ENCODE results near the gene GRIA4. TPM values are rescaled to one million over a fixed set of nuclear protein-coding genes. Genes with fewer than 3 reads are reported as not detected.

GRIA4 gene
- polyA plus RNA-seq, 6 donors from 2014 or later = not detected

DNA sequence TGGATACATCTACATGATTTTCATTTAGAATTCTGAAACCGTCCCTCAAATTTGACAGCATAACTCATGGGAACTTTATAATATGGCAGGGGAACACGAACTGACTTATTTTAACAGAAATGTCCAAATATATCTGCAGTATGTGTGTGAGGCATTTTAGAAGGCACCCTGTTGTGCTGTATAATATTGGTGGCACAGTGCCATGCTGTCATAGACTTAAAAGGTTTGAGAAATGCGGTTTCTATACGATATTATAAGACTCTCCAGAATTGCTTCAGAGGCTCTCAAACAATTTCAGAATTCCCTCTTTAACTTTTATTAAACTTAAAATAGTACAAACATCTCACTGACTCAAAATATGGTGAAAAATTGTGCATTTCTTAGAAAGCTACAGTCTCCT lies 230.5 kb downstream of the GRIA4 start:
- ATAC-seq (ENCODE audit: low read depth in 2 of 2) (no peak), DNase-seq (no peak)
- no peak overlapping the region for H3K27ac Mint-ChIP-seq
- H3K36me3 Mint-ChIP-seq = no peaks in the 10 kb centered on the region
- peaks cover 6 to 29% (median 19%) of the 10 kb centered on the region in 3 donors for H3K27me3 Mint-ChIP-seq
- no peaks in the 10 kb centered on the region for H3K4me1 Mint-ChIP-seq
- no peak overlapping the region for H3K4me3 Mint-ChIP-seq
- peaks cover 0 to 2% (median 0%) of the 10 kb centered on the region in 7 donors for H3K9me3 Mint-ChIP-seq

DNA sequence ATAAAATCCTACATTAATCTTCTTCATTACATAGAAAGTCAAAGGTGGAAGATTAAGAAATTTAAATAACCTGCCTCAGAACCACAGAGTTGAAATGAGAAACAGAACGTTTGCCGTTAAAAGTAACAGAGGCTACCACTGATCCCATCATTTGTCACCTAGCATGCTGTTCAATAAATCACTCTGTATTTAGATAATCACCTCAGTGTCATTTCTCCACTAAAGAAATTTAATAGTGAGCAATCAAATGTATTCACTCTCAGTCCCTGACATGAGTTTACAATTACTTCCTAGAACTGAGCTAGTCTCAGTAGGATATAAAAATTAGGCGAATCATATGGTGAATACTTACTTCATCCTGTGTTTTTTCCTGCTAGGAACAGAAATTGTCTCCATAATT lies 242.5 kb downstream of the GRIA4 start:
- no peaks in the 10 kb centered on the region for H3K4me1 Mint-ChIP-seq
- no peak for ATAC-seq (ENCODE audit: low read depth in 2 of 2)
- H3K27me3 Mint-ChIP-seq = peaks cover 0 to 21% (median 19%) of the 10 kb centered on the region in 3 donors
- DNase-seq = no peak
- H3K27ac Mint-ChIP-seq = no peak overlapping the region
- H3K36me3 Mint-ChIP-seq = no peaks in the 10 kb centered on the region
- H3K9me3 Mint-ChIP-seq = no peaks in the 10 kb centered on the region
- H3K4me3 Mint-ChIP-seq = no peak overlapping the region

GRCh38 chr11:105854269-105854668 lies 244.4 kb downstream of the GRIA4 start:
- no peak for DNase-seq
- Mint-ChIP-seq H3K36me3 (no peaks in the 10 kb centered on the region), H3K27ac (no peak overlapping the region), H3K4me1 (no peaks in the 10 kb centered on the region), H3K4me3 (no peak overlapping the region), H3K27me3 (peaks cover 0 to 24% (median 24%) of the 10 kb centered on the region in 3 donors), H3K9me3 (no peaks in the 10 kb centered on the region)
- no peak for ATAC-seq (ENCODE audit: low read depth in 2 of 2)

DNA sequence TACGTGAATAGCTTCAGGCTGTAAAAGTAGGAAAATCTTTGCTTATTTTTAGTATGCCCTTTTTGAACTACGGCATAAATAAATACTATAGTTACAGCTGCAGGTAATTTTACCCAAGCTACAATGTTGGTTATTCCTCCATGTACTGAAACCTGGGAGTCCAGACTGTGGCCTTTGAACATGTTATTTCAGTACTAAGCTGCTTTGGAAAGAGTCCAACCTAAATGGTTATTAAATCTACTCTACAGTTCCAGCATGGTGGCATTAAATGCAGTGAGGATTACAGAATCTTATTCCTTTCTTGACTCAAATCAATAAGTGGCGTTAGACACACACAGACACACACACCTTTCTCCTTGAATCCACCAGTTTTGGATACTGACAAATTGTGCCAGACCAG lies 247.1 kb downstream of the GRIA4 start:
- no peaks in the 10 kb centered on the region for H3K9me3 Mint-ChIP-seq
- DNase-seq (no peak), ATAC-seq (ENCODE audit: low read depth in 2 of 2) (no peak)
- no peaks in the 10 kb centered on the region for H3K36me3 Mint-ChIP-seq
- H3K4me3 Mint-ChIP-seq = no peak overlapping the region
- H3K4me1 Mint-ChIP-seq = no peaks in the 10 kb centered on the region
- H3K27ac Mint-ChIP-seq = no peak overlapping the region
- H3K27me3 Mint-ChIP-seq = peaks cover 0 to 24% (median 20%) of the 10 kb centered on the region in 3 donors

DNA sequence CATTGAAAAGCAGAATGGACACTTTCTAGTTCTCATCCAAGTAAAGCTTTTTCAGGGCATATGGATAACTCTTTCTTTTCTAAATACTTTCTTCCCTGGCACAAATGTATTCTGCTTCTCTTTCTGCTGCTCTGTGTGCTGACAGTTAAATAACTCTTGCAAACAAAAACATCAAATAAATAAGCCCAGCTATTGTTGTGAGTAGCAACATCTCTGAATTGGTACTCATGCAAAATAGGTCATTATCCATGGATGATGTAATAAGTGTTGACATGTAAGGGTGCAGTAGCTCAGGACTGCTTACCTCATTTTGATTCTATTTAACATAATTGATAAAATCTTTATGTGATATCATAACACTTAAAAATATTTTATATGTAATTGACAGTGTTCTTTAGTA lies 247.9 kb downstream of the GRIA4 start:
- no peak for DNase-seq
- H3K27ac Mint-ChIP-seq = no peak overlapping the region
- no peaks in the 10 kb centered on the region for H3K9me3 Mint-ChIP-seq
- H3K4me1 Mint-ChIP-seq = no peaks in the 10 kb centered on the region
- H3K27me3 Mint-ChIP-seq = peaks cover 0 to 24% (median 20%) of the 10 kb centered on the region in 3 donors
- no peak for ATAC-seq (ENCODE audit: low read depth in 2 of 2)
- no peak overlapping the region for H3K4me3 Mint-ChIP-seq
- H3K36me3 Mint-ChIP-seq = no peaks in the 10 kb centered on the region

DNA sequence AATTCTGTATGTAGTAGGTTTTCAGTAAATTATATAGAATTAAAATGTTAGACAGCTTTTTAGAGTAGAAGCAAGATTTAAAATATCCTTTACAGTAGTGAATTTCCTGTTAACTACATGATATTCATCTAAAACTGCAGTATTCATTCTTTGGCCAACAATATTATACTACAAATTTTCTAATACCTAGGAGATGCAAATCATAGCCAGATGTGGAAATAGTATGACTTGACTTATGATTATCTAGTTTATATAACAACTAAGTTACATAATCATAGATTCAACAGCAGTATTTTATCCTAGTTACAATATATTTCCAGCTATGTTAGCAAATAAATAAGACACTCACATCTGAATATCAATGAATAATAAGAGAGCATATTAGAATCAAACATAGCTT lies 249.0 kb downstream of the GRIA4 start:
- Mint-ChIP-seq H3K36me3 (no peaks in the 10 kb centered on the region), H3K27me3 (peaks cover 0 to 21% (median 18%) of the 10 kb centered on the region in 3 donors), H3K4me3 (no peak overlapping the region), H3K27ac (no peak overlapping the region), H3K4me1 (no peaks in the 10 kb centered on the region), H3K9me3 (no peaks in the 10 kb centered on the region)
- DNase-seq (no peak), ATAC-seq (ENCODE audit: low read depth in 2 of 2) (no peak)

DNA sequence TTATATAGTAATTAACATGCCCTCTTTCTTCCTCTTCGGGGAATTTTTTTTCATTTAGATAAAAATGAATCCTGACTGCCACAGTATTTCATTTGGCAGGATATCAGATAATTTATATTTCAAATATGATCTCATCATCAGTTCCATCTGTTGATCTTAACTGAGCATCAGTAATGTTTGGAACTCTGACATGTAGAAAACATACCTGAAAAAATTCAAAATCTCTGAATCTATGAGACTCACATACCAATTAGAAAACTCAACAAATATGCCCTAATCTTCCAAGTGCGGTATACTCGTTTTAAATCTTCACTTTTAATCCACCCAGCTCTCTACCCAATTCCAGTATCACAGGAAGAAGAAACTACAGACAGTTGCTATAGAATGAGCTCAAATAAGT lies 250.2 kb downstream of the GRIA4 start:
- Mint-ChIP-seq H3K36me3 (no peaks in the 10 kb centered on the region), H3K4me1 (no peaks in the 10 kb centered on the region), H3K9me3 (no peaks in the 10 kb centered on the region), H3K27ac (peak overlapping the region in 1 of 6 donors; percentile 2), H3K4me3 (no peak overlapping the region), H3K27me3 (peaks cover 0 to 10% (median 9%) of the 10 kb centered on the region in 3 donors)
- ATAC-seq (ENCODE audit: low read depth in 2 of 2) = no peak
- DNase-seq = no peak

- no peak for DNase-seq
- Mint-ChIP-seq H3K9me3 (no peaks in the 10 kb centered on the region), H3K4me1 (no peaks in the 10 kb centered on the region), H3K27ac (peak overlapping the region in 1 of 6 donors; percentile 26), H3K27me3 (peaks cover 0 to 9% (median 7%) of the 10 kb centered on the region in 3 donors), H3K4me3 (no peak overlapping the region), H3K36me3 (no peaks in the 10 kb centered on the region)
- ATAC-seq (ENCODE audit: low read depth in 2 of 2) = no peak
Measured at GRCh38 chr11:105861225-105861624, 251.4 kb downstream of the GRIA4 start.

DNA sequence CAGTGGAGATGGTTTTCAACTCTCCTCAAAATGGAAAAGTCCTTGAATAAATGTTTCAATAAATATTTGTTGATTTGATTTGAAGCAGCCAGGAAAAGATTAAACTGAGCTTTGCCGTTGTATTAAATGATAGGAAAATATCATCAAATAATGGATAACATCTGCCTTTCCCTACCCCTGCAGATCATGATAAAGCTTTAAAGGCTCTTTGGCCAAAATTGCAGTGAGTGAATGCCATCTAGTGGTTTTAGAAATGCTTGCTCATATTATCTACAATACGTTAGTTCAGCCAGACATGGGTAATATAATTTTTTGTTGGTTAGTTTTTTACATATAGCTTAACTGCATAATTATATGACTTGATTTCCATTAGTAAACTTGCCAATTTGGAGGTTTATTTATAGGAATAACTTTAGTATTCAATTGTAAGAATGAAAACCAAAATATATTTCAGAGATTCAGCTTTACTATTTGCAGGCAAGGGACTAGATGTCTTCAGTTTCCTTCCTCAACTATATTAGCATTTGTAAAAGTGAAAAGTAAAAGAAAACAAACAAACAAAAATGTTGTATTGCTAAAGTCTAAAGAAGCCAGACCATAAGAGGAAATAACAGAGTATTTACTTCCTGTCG lies 253.0 kb downstream of the GRIA4 start:
- no peaks in the 10 kb centered on the region for H3K9me3 Mint-ChIP-seq
- H3K27me3 Mint-ChIP-seq = peaks cover 0 to 8% (median 4%) of the 10 kb centered on the region in 3 donors
- ATAC-seq (ENCODE audit: low read depth in 2 of 2) (peak in 1 of 2 donors; percentile 41), DNase-seq (peak; percentile 21)
- H3K36me3 Mint-ChIP-seq = no peaks in the 10 kb centered on the region
- no peak overlapping the region for H3K27ac Mint-ChIP-seq
- H3K4me3 Mint-ChIP-seq = no peak overlapping the region
- H3K4me1 Mint-ChIP-seq = no peaks in the 10 kb centered on the region

GRCh38 chr11:105863523-105863922 lies 253.7 kb downstream of the GRIA4 start:
- H3K36me3 Mint-ChIP-seq = no peaks in the 10 kb centered on the region
- H3K4me3 Mint-ChIP-seq = no peak overlapping the region

DNA sequence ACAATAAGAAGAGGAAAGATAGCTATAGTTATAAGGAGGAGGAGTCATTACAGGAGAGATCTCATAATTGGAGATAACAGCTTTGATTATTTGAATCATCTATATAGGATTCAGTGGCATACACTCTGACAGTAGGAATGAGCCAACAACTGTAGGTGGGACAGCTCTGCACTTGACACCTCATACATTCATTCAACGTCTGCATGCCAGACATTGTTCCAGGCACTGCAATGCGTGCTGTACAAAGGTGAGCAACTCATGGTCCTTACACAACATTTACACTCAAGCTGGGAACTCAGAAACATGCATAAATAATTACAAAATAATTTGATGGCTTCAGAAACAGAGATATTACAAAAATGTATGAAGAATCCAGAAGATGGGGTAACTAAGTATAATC lies 257.9 kb downstream of the GRIA4 start:
- no peak for ATAC-seq (ENCODE audit: low read depth in 2 of 2)
- Mint-ChIP-seq H3K36me3 (no peaks in the 10 kb centered on the region), H3K27me3 (peaks cover 0 to 10% (median 10%) of the 10 kb centered on the region in 3 donors), H3K9me3 (no peaks in the 10 kb centered on the region), H3K27ac (no peak overlapping the region), H3K4me3 (no peak overlapping the region), H3K4me1 (no peaks in the 10 kb centered on the region)
- no peak for DNase-seq

More at GRCh38 chr11:105863523-105863922, 253.7 kb downstream of the GRIA4 start:
- DNase-seq (no peak), ATAC-seq (ENCODE audit: low read depth in 2 of 2) (no peak)
- Mint-ChIP-seq H3K9me3 (no peaks in the 10 kb centered on the region), H3K27ac (no peak overlapping the region), H3K4me1 (no peaks in the 10 kb centered on the region), H3K27me3 (peaks cover 0 to 10% (median 10%) of the 10 kb centered on the region in 3 donors)

DNA sequence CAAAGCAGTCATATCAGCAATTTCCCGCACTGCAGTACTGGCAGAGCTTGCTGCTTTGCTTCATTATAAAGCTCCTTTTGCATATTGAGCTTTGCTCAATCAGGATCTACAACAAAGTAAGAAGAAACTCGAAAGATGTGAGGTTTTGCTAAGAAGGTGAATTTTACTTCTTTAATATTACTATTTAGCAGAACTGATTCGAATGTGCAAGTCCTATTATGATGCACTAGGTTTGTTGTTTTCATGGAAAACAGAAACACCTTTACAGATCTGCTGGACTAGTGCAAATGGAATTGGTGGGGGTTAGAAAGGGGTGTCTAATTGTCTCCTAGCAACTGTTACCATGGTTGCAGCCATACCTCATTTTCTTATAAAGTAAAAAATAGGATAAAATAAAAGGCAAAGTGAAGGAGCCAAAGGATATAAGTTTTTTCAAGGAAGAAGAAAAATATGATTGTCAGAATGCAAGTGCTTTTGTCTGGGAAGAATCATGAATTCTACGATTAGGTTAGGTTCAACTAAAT lies 259.0 kb downstream of the GRIA4 start:
- peaks cover 0 to 10% (median 10%) of the 10 kb centered on the region in 3 donors for H3K27me3 Mint-ChIP-seq
- peaks cover 0 to 2% (median 0%) of the 10 kb centered on the region in 7 donors for H3K9me3 Mint-ChIP-seq
- no peaks in the 10 kb centered on the region for H3K4me1 Mint-ChIP-seq
- H3K4me3 Mint-ChIP-seq = no peak overlapping the region
- DNase-seq = no peak
- H3K36me3 Mint-ChIP-seq = no peaks in the 10 kb centered on the region
- no peak for ATAC-seq (ENCODE audit: low read depth in 2 of 2)
- no peak overlapping the region for H3K27ac Mint-ChIP-seq

DNA sequence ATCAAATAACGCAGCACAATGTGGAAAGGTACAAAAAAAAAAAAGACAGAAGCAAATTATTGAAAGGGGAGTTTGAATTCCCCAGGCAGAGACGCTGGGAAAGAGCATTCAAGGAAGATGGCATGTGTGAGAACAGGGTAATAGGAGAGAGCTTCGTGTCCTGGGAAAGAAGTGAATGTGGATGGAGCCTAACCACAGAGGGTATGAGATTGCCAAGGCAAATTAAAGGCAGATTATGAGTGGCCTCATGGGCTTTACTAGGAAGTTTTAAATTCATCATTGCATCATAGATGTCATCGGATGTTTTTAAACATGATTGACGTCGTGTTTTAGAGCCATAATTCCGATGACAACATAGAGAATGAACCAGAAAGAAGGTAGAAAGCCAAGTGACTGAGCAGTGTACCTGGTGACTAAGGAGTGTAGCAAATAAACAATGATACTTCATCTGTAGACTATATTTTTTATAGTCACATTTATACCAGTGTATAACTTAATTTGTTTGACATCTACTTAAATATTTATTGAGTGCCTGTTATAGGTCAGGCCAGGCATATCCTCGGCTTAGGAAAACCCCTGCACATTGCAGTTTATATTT lies 260.7 kb downstream of the GRIA4 start:
- Mint-ChIP-seq H3K4me3 (no peak overlapping the region), H3K4me1 (no peaks in the 10 kb centered on the region), H3K27ac (no peak overlapping the region), H3K9me3 (peaks cover 0 to 11% (median 6%) of the 10 kb centered on the region in 7 donors), H3K36me3 (no peaks in the 10 kb centered on the region), H3K27me3 (peaks cover 0 to 10% (median 10%) of the 10 kb centered on the region in 3 donors)
- ATAC-seq (ENCODE audit: low read depth in 2 of 2) (no peak), DNase-seq (no peak)

DNA sequence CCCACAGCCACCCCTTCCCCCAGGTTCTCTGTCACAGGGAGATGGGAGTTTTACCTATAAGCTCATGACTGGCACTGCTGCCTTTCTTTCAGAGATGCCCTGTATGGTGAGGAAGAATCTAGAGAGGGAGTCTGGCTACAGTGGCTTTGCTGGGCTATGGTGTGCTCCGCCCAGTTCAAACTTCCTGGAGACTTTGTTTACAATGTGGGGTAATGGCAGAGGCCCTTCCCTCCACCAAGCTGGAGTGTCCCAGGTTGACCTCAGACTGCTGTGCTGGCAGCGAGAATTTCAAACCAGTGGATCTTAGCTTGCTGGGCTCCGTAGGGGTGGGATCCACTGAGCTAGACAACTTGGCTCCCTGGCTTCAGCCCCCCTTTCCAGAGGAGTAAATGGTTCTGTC lies 268.6 kb downstream of the GRIA4 start:
- H3K4me3 Mint-ChIP-seq = no peak overlapping the region
- no peak overlapping the region for H3K27ac Mint-ChIP-seq
- no peaks in the 10 kb centered on the region for H3K27me3 Mint-ChIP-seq
- DNase-seq (no peak), ATAC-seq (ENCODE audit: low read depth in 2 of 2) (no peak)
- H3K36me3 Mint-ChIP-seq = no peaks in the 10 kb centered on the region
- peaks cover 0 to 13% (median 6%) of the 10 kb centered on the region in 7 donors for H3K9me3 Mint-ChIP-seq
- no peaks in the 10 kb centered on the region for H3K4me1 Mint-ChIP-seq
